Measurements from ENCODE around the gene FAM161B.

GRCh38 chr14:73995977-73996378 lies 46.1 kb upstream of the FAM161B start:
- TF ChIP-seq CTCF (conservative IDR thresholded peaks at IDR 0.05; ENCODE audit: low read depth, low read length) = no peak
- TF ChIP-seq EZH2 (IDR thresholded peaks at IDR 0.05; ENCODE audit: low read length, unreplicated experiment) = no peak
- TF ChIP-seq EZH2phosphoT487 (IDR thresholded peaks at IDR 0.05; ENCODE audit: borderline replicate concordance, low read length) = no peak
